A673 (cell line): Measurements from ENCODE around the gene CNOT8. TPM values are rescaled to one million over a fixed set of nuclear protein-coding genes. Genes with fewer than 3 reads are reported as not detected.
"Not testable (repeated sequence)": the region's sequence is repeated elsewhere in the genome, so short reads cannot be mapped to it uniquely, and the experiment has no call there.

Source experiments
- BruUV-seq: library from RNA; stranded (reverse); fragments of 400-500 nt; replicated peaks from 2 replicates; lab custom pipeline; 2021; lab: Mats Ljungman, UMichigan
- CTCF ChIA-PET: fragments of 300-600 bp; sonication (Branson Sonifier 250); formaldehyde crosslinking; loops from one replicate; lab custom pipeline; 2022; ENCODE audit warnings: antibody characterized with exemption; lab: Charles Lee
- POLR2A ChIA-PET: fragments of 300-600 bp; sonication (Branson Sonifier 250); formaldehyde crosslinking; loops from one replicate; lab custom pipeline; 2022; ENCODE audit warnings: antibody characterized with exemption; ENCODE audit not compliant: low non-redundant PET; lab: Charles Lee
- DNase-seq: peaks from one replicate; pipeline ENCODE4 v3.0.0-alpha.2; 2015; ENCODE audit warnings: low spot score
- H3K27ac ChIP-seq: fragments of 200-600 bp; sonication (generic); 2 replicates; pipeline ENCODE4 v1.5.1; 2016; ENCODE audit warnings: mixed run types, low read depth, mild to moderate bottlenecking, mixed read lengths, antibody characterized with exemption, low read length; ENCODE audit not compliant: poor library complexity, severe bottlenecking
- H3K27me3 ChIP-seq: fragments of 200-600 bp; sonication (generic); replicated peaks from 2 replicates; pipeline ENCODE4 v1.6.1; 2017; ENCODE audit warnings: mixed run types, low read depth, mild to moderate bottlenecking, mixed read lengths, antibody characterized with exemption, low read length; ENCODE audit not compliant: insufficient read depth, poor library complexity
- H3K36me3 ChIP-seq: fragments of 200-600 bp; sonication (generic); 2 replicates; pipeline ENCODE4 v1.6.1; 2016; ENCODE audit warnings: mixed run types, mild to moderate bottlenecking, mixed read lengths, antibody characterized with exemption, low read length; ENCODE audit not compliant: insufficient read depth, poor library complexity, severe bottlenecking
- H3K4me1 ChIP-seq: fragments of 200-600 bp; sonication (generic); 2 replicates; pipeline ENCODE4 v1.6.1; 2017; ENCODE audit warnings: mixed run types, mild to moderate bottlenecking, mixed read lengths, antibody characterized with exemption, low read length; ENCODE audit not compliant: insufficient read depth, poor library complexity, severe bottlenecking
- H3K4me3 ChIP-seq: fragments of 200-600 bp; sonication (generic); 2 replicates; pipeline ENCODE4 v1.5.1; 2016; ENCODE audit warnings: low read depth, mixed run types, mild to moderate bottlenecking, mixed read lengths, low read length; ENCODE audit not compliant: poor library complexity, severe bottlenecking
- H3K9me3 ChIP-seq: fragments of 200-600 bp; sonication (generic); 2 replicates; pipeline ENCODE4 v1.6.1; 2016; ENCODE audit warnings: mixed run types, low read depth, mild to moderate bottlenecking, mixed read lengths, antibody characterized with exemption, low read length; ENCODE audit not compliant: poor library complexity, severe bottlenecking
- EZH2 ChIP-seq: fragments of 200-600 bp; sonication (generic); IDR thresholded peaks from 2 replicates; pipeline ENCODE4 v1.6.1; 2017; ENCODE audit warnings: borderline replicate concordance, low read depth, mild to moderate bottlenecking, mixed read lengths, antibody characterized with exemption, low read length; ENCODE audit not compliant: poor library complexity, severe bottlenecking
- intact Hi-C: fragments of 100-400 bp; cut with micrococcal nuclease; formaldehyde crosslinking; loops from one replicate; pipeline ENCODE4 v1.10.0; 2022; ENCODE audit not compliant: unreplicated experiment
- total RNA-seq: library from RNA; stranded (reverse); gene quantifications from 2 replicates; pipeline ENCODE4 v1.2.3, GENCODE V29; 2021
- TF ChIP-seq, protein P1 (sequence below): fragments of 300-800, 200-600 bp; sonication (generic); conservative IDR thresholded peaks from 2 replicates; pipeline ENCODE4 v1.5.1; 2017; ENCODE audit warnings: low read depth, mild to moderate bottlenecking, antibody characterized with exemption, low read length, moderate library complexity, mixed read lengths

CNOT8 gene
- total RNA-seq, 1 experiment from 2014 or later = 45.2 TPM

DNA sequence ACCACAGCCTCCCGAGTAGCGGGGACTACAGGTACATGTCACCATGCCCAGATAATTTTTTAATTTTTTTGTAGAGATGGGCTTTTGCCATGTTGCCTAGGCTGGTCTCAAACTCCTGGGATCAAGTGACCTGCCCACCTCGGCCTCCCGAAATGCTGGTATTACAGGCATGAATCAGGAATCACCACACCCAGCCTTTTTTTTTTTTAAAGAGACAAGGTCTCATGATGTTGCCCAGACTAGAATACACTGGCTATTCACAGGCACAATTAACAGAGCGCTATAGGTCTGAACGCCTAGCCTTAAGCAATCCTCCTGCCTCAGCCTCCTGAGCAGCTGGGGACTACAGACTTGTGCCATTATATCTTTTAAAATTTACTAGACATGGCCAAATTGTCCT is 43.5 kb downstream of the CNOT8 start:
- intact Hi-C loops = no loop called here
- CTCF ChIA-PET = no interaction called here
- TF ChIP-seq, protein P1, sequence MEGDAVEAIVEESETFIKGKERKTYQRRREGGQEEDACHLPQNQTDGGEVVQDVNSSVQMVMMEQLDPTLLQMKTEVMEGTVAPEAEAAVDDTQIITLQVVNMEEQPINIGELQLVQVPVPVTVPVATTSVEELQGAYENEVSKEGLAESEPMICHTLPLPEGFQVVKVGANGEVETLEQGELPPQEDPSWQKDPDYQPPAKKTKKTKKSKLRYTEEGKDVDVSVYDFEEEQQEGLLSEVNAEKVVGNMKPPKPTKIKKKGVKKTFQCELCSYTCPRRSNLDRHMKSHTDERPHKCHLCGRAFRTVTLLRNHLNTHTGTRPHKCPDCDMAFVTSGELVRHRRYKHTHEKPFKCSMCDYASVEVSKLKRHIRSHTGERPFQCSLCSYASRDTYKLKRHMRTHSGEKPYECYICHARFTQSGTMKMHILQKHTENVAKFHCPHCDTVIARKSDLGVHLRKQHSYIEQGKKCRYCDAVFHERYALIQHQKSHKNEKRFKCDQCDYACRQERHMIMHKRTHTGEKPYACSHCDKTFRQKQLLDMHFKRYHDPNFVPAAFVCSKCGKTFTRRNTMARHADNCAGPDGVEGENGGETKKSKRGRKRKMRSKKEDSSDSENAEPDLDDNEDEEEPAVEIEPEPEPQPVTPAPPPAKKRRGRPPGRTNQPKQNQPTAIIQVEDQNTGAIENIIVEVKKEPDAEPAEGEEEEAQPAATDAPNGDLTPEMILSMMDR = no peak
- no peak for TF ChIP-seq EZH2
- no peaks in the 10 kb centered on the region for H3K9me3 ChIP-seq
- H3K27me3 ChIP-seq = no peaks in the 10 kb centered on the region
- H3K36me3 ChIP-seq = peaks cover 87% of the 10 kb centered on the region
- BruUV-seq = no TSS peak
- no peak overlapping the region for H3K27ac ChIP-seq
- H3K4me1 ChIP-seq = no peaks in the 10 kb centered on the region
- no peak for DNase-seq
- no peak overlapping the region for H3K4me3 ChIP-seq
- POLR2A ChIA-PET = no interaction called here

DNA sequence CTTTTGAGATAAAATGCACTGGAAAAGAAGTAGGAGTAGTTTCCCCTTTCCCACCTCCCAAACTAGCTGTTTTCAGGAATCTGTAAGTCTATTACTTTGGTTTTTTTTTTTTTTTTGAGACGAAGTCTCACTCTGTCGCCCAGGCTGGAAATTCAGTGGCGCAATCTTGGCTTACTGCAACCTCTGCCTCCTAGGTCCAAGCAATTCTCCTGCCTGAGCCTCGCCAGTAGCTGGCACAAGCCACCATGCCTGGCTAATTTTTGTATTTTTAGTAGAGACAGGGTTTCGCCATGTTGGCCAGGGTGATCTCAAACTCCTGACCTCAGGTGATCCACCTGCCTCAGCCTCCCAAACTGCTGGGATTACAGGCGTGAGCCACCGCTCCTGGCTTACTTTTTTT is 47.2 kb downstream of the CNOT8 start:
- BruUV-seq, POLR2A ChIA-PET, H3K27me3 ChIP-seq, CTCF ChIA-PET, H3K4me3 ChIP-seq, intact Hi-C loops, H3K27ac ChIP-seq, DNase-seq, H3K4me1 ChIP-seq, H3K9me3 ChIP-seq: not testable (repeated sequence)
- peaks cover 58% of the 10 kb centered on the region for H3K36me3 ChIP-seq

DNA sequence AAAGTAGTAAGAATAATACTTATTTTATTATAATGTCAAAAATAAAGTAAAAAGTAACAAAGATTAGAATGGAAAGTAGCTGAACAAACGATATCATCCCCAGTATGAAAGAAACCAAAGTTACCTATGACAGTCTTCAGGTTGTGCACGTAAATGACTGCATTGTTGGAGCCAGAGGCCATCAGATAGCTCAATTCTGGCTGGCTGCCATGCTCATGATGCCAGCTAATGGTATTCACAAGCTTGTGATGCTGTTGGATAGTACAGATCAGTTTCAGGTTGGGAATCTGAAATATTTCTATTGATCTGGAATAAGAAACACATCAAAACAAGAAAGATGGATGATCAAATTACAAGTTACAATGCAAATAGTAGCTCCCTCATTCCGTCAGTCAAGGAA is 58.4 kb downstream of the CNOT8 start:
- no peak for TF ChIP-seq EZH2
- TF ChIP-seq, protein P1 = no peak
- CTCF ChIA-PET = no interaction called here
- no peak overlapping the region for H3K27ac ChIP-seq
- peaks cover 71% of the 10 kb centered on the region for H3K36me3 ChIP-seq
- no peaks in the 10 kb centered on the region for H3K4me1 ChIP-seq
- no peaks in the 10 kb centered on the region for H3K9me3 ChIP-seq
- no TSS peak for BruUV-seq
- no peak overlapping the region for H3K4me3 ChIP-seq
- no peaks in the 10 kb centered on the region for H3K27me3 ChIP-seq
- intact Hi-C loops = no loop called here
- POLR2A ChIA-PET = interaction anchor here (0.6 kb wide), 1 partner anchor 27 kb away, joined by 3 read pairs; no protein-coding TSS in a partner anchor
- no peak for DNase-seq

DNA sequence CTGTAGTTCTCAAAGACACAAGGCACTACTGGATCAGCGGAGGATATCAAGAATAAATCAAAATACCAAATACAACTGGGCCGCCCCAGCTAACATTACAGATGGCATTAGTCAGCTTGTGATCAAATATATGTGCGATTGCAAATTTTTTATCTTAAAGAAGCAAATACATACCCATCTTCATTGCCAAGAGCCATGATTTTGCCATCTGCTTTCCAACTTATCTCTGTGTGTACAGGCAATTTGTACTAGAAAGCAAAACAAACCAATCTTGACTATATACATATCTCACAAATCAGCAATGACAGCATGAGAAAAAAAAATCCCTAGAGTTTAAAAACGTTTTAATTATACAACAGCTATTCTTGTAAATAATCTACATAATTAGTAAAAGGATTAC is 59.3 kb downstream of the CNOT8 start:
- H3K4me3 ChIP-seq = no peak overlapping the region
- peaks cover 62% of the 10 kb centered on the region for H3K36me3 ChIP-seq
- POLR2A ChIA-PET = no interaction called here
- no peak for TF ChIP-seq EZH2
- TF ChIP-seq, protein P1 = no peak
- no peak for DNase-seq
- no peaks in the 10 kb centered on the region for H3K27me3 ChIP-seq
- intact Hi-C loops = no loop called here
- H3K27ac ChIP-seq = no peak overlapping the region
- CTCF ChIA-PET = no interaction called here
- H3K9me3 ChIP-seq = no peaks in the 10 kb centered on the region
- H3K4me1 ChIP-seq = no peaks in the 10 kb centered on the region
- BruUV-seq = no TSS peak
